ENCODE results near the gene EFNB2. TPM values are rescaled to one million over a fixed set of nuclear protein-coding genes. Genes with fewer than 3 reads are reported as not detected.

The EFNB2 gene
- total and polyA plus RNA-seq, 2 donors (not counting 3 experiments of a cell fraction or from before 2014, with no cell fraction given): 50.4 to 69.5 TPM

DNA sequence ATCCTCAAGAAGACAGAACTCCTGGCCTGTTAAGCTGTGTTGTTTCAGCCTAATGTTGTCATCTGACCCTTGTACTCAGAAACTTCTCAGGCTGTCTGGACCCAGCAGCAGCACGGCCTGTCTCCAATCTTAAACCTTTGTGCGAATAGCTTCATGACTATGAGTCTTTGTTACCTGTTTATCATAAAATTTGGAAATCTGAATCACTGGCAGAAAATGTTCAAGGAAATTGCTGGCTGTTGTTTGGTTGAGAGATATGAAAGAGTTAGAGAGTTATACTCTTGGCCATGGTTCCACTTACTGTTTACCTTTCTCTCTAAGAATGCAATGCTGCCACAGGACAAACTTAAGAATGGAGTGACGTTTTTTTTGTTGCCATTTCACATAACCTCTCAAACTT lies 59.6 kb downstream of the EFNB2 start:
- no TSS peak for BruUV-seq (replicated peaks)
- dilution Hi-C loops (cut with MboI; ENCODE audit: extremely low pct_ligation_motif_present, low sequenced_read_pairs): no loop called here
- Histone ChIP-seq H3K79me2 (ENCODE audit: control insufficient read depth, insufficient read depth, low read length) (no peaks in the 10 kb centered on the region), H3K36me3 (ENCODE audit: control insufficient read depth in 2 of 2, extremely low read depth in 1 of 2, insufficient read depth in 2 of 2, low read length in 2 of 2) (no peaks in the 10 kb centered on the region), H3K27me3 (ENCODE audit: control insufficient read depth in 2 of 2, insufficient read depth in 2 of 2, low read length in 2 of 2) (no peaks in the 10 kb centered on the region), H3K4me1 (ENCODE audit: control insufficient read depth, extremely low read depth, insufficient read depth, low read length) (peaks cover 8% of the 10 kb centered on the region), H3K9me3 (replicated peaks; ENCODE audit: control insufficient read depth, insufficient read depth, low read length) (no peaks in the 10 kb centered on the region), H3K9me1 (replicated peaks; ENCODE audit: control insufficient read depth, extremely low read depth, insufficient read depth, low read length) (no peaks in the 10 kb centered on the region), H4K20me1 (replicated peaks; ENCODE audit: control insufficient read depth, extremely low read depth, insufficient read depth, low read length) (no peaks in the 10 kb centered on the region), H2AFZ (ENCODE audit: low read depth, low read length) (peak overlapping the region; percentile 23), H3K4me3 (replicated peaks in 1 of 3; ENCODE audit: insufficient read depth in 1 of 3, low read depth in 1 of 3, low read length in 3 of 3) (no peak overlapping the region), H3K27ac (ENCODE audit: insufficient read depth, low read depth, low read length) (no peak overlapping the region), H3K4me2 (ENCODE audit: insufficient read depth, low read length) (no peak overlapping the region), H3K9ac (replicated peaks; ENCODE audit: extremely low read depth, insufficient read depth, low read length) (no peak overlapping the region)
- DNase-seq (ENCODE audit: low read depth, low spot score): peak; percentile 80
- TF ChIP-seq FOS (IDR thresholded peaks at IDR 0.05; ENCODE audit: borderline replicate concordance, insufficient read depth, low read length) (no peak), POLR2AphosphoS5 (IDR thresholded peaks at IDR 0.05; ENCODE audit: insufficient read depth, low read depth, low read length) (no peak), EZH2 (IDR thresholded peaks at IDR 0.05; ENCODE audit: borderline replicate concordance, low read depth, low read length, severe bottlenecking) (no peak), GATA2 (IDR thresholded peaks at IDR 0.05; ENCODE audit: insufficient read depth, insufficient read length, low read depth, low read length) (no peak), MYC (IDR thresholded peaks at IDR 0.05; ENCODE audit: low read depth, low read length) (no peak), CTCF (IDR thresholded peaks at IDR 0.05; ENCODE audit: extremely low read depth in 1 of 2, insufficient read depth in 1 of 2, low read depth in 1 of 2, low read length in 2 of 2) (no peak), JUN (IDR thresholded peaks at IDR 0.05; ENCODE audit: borderline replicate concordance, insufficient read depth, insufficient read length, low read depth) (no peak)
- TF ChIP-seq, protein P1, sequence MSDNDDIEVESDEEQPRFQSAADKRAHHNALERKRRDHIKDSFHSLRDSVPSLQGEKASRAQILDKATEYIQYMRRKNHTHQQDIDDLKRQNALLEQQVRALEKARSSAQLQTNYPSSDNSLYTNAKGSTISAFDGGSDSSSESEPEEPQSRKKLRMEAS (IDR thresholded peaks at IDR 0.05; ENCODE audit: insufficient read depth, insufficient read length): no peak
- intact Hi-C loops (cut with micrococcal nuclease): no loop called here
- CTCF ChIA-PET: interaction anchor here (0.6 to 1.5 kb wide), 3 partner anchors 11 to 392 kb away, joined by 3 to 5 read pairs (median 4); no protein-coding TSS in a partner anchor
- POLR2A ChIA-PET: no interaction called here
- peak; percentile 55 for FAIRE-seq
